H1 (cell line): ENCODE results near the gene CELF5.

Source experiments
- ATF3 ChIP-seq: IDR thresholded peaks from 2 replicates; pipeline ENCODE4 v1.6.1; 2011; ENCODE audit warnings: low read depth, mild to moderate bottlenecking, low read length; ENCODE audit not compliant: insufficient read depth
- CEBPB ChIP-seq: IDR thresholded peaks from 2 replicates; pipeline ENCODE4 v1.6.1; 2012; ENCODE audit warnings: low read depth, low read length
- NRF1 ChIP-seq: IDR thresholded peaks from 2 replicates; pipeline ENCODE4 v1.6.1; 2011; ENCODE audit warnings: mild to moderate bottlenecking, low read depth, low read length, improper control_type of control experiment
- POLR2A ChIP-seq, 2 experiments: IDR thresholded peaks; 1 replicate in 1 of 2; 2 replicates in 1 of 2; pipeline ENCODE4 v1.6.1; 2011; ENCODE audit warnings: low read depth in 2 of 2, low read length in 2 of 2, mild to moderate bottlenecking in 2 of 2; ENCODE audit errors: control extremely low read depth in 1 of 2
- RBBP5 ChIP-seq: IDR thresholded peaks from 2 replicates; pipeline ENCODE4 v1.7.1; 2012; ENCODE audit warnings: low read depth, mild to moderate bottlenecking, inconsistent platforms, low read length, moderate library complexity, borderline replicate concordance
- TEAD4 ChIP-seq: IDR thresholded peaks from 2 replicates; pipeline ENCODE4 v1.6.1; 2012; ENCODE audit warnings: low read depth, low read length, inconsistent platforms, mixed read lengths
- TF ChIP-seq, protein P1 (sequence below), 3 experiments: IDR thresholded peaks; 1 replicate in 2 of 3; 2 replicates in 1 of 3; pipeline versions ENCODE4 v1.5.1 to v1.6.1; 2011; ENCODE audit warnings: low read length in 3 of 3, mild to moderate bottlenecking in 3 of 3, inconsistent platforms in 2 of 3, low read depth in 1 of 3, moderate library complexity in 1 of 3; ENCODE audit not compliant: insufficient read depth in 1 of 3; ENCODE audit errors: control extremely low read depth in 1 of 3

DNA sequence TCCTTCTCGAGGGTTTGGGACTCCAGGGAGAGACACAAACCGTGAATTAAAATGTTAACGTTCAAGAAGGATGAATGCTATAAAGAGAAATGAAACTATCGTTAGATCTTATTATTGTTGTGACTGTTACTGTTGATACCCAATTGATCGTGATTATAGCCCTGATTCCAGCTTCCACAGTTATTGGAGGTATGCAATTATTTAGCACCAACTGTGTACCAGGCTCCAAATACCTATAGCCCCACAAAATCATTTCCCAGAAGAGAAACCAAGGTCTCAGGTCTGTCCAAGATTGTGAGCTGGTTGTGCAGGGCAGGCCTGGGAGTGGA, 111.9 kb downstream of the CELF5 start:
- TF ChIP-seq CEBPB (no peak), RBBP5 (no peak), TEAD4 (no peak), NRF1 (no peak), ATF3 (no peak), POLR2A (IDR thresholded peaks at IDR 0.05; ENCODE audit: control extremely low read depth in 1 of 2, low read depth in 2 of 2, low read length in 2 of 2) (no peak)
- TF ChIP-seq, protein P1, sequence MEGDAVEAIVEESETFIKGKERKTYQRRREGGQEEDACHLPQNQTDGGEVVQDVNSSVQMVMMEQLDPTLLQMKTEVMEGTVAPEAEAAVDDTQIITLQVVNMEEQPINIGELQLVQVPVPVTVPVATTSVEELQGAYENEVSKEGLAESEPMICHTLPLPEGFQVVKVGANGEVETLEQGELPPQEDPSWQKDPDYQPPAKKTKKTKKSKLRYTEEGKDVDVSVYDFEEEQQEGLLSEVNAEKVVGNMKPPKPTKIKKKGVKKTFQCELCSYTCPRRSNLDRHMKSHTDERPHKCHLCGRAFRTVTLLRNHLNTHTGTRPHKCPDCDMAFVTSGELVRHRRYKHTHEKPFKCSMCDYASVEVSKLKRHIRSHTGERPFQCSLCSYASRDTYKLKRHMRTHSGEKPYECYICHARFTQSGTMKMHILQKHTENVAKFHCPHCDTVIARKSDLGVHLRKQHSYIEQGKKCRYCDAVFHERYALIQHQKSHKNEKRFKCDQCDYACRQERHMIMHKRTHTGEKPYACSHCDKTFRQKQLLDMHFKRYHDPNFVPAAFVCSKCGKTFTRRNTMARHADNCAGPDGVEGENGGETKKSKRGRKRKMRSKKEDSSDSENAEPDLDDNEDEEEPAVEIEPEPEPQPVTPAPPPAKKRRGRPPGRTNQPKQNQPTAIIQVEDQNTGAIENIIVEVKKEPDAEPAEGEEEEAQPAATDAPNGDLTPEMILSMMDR (IDR thresholded peaks at IDR 0.05; ENCODE audit: control extremely low read depth in 1 of 3, insufficient read depth in 1 of 3, low read depth in 1 of 3, low read length in 3 of 3): no peak
